Muscle of back (tissue), 11 donors: ENCODE measurements around the gene HSPBP1. TPM values are rescaled to one million over a fixed set of nuclear protein-coding genes. Genes with fewer than 3 reads are reported as not detected.

Experiments
- DNase-seq, 3 donors: peaks; one replicate each; pipeline versions ENCODE4 v3.0.0 to v3.0.0-alpha.2; 2013
- polyA plus RNA-seq, 10 donors: library from polyadenylated mRNA; unstranded; fragments of 120-200 nt; gene quantifications; one replicate each; pipeline ENCODE4 v1.2.1, GENCODE V29; 2013; ENCODE audit not compliant: insufficient read length in 10 of 10

The HSPBP1 gene
- polyA plus RNA-seq, 10 donors: 14.6 to 29.6 (median 21.2) TPM

DNA sequence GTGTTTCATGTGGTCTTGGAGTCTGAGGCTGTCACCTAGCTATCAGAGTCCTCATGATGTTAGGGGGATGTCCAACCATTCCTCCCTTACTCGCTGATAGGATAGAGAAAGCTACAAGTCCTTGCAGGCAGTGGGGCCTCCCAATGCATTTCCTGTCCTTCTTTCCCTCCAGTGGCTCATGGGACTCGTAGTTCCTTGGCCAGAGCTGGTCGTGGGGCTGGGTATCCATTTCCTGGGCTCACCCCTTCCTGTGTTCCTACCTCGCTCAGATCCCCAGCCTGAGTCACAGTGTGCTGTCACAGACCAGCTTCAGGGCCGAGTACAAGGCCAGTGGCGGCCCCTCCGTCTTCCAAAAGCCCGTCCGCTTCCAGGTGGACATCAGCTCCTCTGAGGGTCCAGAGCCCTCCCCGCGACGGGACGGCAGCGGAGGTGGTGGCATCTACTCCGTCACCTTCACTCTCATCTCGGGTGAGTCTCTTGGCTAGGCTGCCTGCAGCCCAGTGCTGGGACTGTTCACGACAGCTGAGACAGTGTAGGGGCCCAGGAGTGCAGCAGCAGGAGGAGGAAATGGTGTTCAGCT lies 26.2 kb upstream of the HSPBP1 start:
- no peak for DNase-seq

DNA sequence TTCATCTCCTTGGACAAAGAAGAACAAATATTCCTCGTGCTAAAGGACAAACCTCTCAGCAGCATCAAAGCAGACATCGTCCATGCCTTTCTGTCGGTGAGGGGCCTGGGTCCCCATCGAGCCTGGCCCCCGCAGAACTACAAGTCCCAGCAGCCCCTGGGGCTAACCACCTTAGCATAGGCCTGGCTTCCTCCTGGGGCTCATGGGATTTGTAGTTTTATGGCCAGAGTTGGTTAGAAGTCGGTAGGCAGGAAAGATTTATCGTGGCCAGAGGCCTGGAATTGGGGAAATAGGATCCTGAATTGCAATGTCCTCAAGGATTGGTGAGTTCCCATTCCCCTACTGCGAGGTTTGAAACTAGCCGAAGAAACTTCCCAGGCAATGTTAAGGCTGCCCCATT lies 25.6 kb upstream of the HSPBP1 start:
- peak in 2 of 3 donors; percentile 23 to 62 for DNase-seq

DNA sequence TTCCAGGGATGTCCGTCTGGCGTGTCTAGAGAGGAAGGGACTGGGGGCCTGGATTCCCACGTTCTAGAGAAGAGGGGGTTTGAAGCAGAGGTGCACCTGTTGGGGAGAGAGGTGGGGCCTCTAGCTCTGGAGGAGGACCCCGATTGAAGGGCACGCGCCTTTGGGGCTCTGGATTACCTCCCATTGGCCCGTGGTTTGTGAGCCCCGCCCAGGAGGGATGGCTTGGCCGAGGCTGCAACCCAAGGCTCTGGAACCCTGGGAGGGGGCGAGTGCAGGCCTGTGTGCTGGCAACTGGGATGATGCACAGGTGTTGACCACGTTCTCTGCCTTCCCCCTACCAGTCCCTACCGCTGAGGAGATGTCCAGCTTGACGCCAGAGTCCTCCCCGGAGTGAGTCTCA lies 25.1 kb upstream of the HSPBP1 start:
- DNase-seq: no peak

DNA sequence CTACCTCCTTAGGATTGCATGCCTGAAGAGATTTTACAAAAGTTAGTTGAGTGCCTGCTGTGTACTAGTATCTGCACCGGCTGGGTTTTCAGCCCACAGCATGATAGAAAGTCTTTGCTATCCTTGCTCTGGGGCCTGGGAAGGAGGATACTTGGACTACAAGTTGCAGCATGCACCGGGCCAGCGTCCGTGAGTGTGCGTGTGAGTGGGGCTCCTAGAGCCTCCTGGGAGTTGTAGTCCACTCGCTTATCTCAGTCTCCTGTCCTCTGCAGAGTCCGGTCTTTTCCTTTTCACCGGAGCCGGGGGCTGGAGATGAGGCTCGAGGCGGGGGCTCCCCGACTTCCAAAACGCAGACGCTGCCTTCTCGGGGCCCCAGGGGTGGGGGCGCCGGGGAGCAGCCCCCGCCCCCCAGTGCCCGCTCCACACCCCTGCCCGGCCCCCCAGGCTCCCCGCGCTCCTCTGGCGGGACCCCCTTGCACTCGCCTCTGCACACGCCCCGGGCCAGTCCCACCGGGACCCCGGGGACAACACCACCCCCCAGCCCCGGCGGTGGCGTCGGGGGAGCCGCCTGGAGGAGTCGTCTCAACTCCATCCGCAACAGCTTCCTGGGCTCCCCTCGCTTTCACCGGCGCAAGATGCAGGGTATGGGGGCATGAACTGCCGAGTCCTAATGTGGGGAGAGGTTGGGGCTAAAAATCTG lies 24.5 kb upstream of the HSPBP1 start:
- DNase-seq: no peak

DNA sequence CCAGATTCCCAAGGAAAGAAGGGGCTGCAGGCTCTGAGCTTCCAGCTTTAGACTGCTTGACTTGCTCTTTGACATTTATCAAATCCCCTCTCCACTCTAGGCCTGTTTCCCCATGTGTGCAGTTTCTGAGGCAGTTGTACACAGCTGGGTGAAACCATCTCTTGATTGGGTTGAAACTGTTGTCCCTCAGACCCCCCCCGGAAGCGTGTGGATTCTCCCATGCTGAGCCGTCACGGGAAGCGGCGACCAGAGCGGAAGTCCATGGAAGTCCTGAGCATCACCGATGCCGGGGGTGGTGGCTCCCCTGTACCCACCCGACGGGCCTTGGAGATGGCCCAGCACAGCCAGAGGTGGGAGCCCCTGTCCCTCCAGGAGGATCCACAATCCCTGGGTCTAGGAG lies 23.6 kb upstream of the HSPBP1 start:
- no peak for DNase-seq

DNA sequence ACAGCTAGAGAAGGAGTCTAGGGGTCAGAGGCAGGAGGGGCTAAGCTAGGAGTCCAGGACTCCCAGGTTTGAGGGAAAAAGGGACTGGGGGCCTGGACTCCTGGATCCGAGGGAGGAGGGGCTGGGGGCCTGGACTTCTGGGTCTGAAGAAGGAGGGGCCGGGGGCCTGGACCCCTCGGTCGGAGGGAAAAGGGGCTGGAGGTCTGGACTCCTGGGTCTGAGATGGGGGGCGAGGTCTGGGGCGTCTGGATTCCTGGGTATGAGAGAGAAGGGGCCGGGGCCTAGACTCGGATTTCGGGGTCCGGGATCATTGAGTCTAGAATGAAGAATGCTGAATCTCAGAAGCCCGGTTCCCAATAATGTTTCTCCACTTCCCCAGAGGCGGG lies 22.4 kb upstream of the HSPBP1 start:
- no peak for DNase-seq

DNA sequence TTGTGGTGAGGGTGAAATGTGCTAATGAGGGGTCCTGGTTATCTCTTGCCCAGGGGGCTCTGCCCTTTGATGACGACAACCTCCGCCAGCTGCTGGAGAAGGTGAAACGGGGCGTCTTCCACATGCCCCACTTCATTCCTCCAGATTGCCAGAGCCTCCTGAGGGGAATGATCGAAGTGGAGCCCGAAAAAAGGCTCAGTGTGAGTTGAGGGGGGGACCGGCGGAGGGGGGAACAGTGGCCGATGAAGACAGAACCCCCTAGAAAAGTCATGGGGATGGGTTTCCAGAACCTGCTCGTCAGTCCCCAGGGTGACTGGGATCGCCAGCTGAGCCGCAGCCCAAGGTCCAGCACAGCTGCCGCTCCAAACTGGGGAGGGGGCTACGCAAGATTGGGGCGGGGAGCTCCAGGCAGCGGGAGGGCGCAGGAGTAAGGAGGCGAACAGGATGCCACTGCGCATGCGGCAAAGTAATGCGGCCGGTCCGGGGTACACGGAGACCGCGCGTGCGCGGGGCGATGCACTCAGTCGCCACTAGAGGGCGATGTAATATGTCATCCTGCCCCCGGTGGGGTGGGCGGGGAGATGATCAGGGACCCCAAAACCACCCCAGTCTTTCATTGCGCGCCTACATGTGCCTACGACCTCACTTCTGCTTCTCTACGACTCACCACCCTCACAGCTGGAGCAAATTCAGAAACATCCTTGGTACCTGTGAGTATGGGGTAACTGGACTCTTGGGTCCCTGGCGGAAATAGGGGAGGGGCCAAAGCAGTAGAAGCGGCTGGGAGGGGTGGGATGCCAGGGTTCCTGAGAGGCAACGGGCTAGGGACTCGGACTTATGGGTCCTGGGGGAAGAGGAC lies 21.8 kb upstream of the HSPBP1 start:
- DNase-seq: peak; percentile 70 to 93 (median 90)

DNA sequence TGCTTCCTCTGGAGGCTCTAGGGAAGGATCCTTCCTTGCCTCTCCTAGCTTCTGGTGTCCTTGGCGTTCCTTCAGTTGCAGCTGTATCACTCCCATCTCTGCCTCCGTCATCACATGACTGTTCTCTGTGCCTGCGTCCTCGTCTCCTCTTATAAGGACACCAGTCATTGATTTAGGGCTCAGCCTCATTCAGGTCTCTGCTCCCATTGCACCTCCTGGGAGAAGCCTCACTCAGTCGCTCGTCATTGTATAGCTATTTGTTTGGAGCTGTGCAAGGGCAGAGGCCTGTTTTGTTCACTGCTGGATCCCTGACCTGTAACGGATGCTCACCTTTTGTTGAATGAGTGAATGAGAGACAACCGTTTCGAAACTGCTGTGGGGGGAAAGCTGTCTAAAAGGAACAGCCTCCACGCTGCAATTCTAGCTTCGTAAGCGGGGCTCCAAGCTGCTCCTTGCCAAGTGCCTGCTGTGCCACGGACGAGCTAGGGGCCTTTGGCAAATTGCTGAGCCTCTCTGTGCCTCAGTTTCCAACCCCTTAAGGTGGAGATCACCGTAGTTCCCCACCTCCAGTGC lies 21.1 kb upstream of the HSPBP1 start:
- no peak for DNase-seq

DNA sequence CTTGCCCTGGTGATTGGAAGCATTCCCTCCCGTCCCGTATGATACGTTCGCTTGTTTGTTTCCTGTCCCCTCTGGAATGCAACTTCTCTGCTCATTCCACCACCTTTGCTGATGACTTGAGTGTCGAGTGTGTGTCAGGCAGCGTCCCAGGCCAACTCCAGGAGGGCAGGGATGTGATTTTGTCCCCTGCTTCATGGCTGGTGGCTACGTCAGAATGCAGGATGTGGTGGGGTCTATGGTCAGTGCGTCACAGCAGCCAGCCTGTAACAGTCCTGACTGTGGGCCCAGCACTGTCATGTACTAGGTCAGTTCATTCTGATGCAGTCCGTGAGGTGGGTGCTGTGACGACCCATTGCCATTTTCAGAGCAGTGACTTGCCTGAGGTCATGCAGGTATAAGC lies 20.1 kb upstream of the HSPBP1 start:
- no peak for DNase-seq

DNA sequence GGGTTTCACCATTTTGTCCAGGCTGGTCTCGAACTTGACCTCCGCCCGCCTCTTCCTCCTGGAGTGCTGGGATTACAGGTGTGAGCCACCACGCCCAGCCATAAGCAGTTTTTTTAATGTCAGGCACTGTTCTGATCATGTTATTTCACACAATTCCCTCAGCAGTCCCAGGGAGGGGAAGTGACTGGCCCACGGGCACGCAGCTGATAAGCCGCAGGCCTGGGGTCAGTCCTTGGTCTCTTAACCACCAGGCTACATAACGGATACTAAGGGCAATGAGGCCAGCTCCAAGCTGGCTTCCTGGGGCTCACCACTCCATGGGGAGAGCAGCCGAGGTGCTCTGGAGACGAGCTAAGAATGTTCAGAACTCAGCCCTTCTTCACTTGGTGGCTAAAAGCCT lies 17.4 kb upstream of the HSPBP1 start:
- DNase-seq: no peak

DNA sequence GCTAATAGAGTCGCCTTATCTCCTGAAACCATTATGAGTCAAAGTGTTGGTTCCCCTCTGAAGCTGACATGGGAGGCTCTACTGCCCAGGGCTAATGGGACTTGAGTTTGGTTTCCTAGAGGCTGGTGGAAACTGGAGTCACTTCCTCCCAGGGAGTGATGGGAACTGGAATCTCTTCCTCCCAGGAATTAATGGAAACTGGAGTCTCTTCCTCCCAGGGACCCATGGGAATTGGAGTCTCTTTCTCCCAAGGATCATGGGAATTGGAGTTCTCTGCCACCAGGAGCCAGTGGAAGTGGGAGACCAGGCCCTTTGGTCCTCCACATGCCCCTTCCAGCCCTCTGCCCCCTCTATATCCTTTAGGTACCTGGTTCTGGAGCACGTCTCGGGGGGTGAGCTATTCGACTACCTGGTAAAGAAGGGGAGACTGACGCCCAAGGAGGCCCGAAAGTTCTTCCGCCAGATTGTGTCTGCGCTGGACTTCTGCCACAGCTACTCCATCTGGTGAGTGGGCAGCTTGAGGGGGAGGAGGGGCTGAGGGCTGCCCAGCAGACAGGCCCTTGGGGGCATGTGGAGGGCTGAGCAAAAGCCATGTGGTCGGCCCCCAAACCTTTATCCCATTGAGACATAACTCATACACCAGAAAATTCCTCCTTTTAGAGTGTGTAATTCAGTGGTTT lies 9.3 kb upstream of the HSPBP1 start:
- no peak for DNase-seq

DNA sequence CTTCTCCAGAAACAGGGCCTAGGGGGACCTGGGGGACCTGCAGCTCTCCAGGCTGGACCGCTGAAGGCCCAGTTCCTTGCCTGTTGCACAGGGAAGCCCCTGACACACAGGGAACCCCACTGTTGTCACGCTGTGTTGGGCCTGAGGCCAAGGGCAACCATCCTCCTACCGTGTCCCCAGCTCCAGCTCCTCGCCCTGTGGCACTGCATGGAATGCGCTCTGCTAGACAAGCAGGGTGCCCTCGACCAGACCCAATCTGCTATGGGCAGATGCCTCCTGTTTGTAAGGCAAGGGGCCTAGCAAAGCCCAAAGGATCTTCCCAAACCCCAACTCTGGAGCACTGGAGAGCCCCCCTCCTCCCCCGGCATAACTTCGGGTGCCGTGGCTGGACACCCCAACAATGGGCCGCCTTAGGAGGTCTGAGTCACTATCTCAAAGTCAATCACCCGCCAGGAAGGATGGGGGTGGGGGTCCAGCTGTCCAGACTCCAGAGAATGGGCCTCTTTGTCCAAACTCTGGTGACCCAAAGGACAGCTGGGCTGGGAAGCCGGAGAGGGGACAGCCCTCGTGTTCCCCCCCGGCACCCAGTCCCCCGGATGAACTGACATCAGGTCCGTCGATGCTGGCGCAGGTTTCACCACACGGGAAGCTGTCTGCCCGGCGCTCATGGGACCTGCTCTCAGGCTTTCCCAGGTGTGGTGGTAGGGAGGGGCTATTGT lies 7.6 kb upstream of the HSPBP1 start:
- DNase-seq: no peak

DNA sequence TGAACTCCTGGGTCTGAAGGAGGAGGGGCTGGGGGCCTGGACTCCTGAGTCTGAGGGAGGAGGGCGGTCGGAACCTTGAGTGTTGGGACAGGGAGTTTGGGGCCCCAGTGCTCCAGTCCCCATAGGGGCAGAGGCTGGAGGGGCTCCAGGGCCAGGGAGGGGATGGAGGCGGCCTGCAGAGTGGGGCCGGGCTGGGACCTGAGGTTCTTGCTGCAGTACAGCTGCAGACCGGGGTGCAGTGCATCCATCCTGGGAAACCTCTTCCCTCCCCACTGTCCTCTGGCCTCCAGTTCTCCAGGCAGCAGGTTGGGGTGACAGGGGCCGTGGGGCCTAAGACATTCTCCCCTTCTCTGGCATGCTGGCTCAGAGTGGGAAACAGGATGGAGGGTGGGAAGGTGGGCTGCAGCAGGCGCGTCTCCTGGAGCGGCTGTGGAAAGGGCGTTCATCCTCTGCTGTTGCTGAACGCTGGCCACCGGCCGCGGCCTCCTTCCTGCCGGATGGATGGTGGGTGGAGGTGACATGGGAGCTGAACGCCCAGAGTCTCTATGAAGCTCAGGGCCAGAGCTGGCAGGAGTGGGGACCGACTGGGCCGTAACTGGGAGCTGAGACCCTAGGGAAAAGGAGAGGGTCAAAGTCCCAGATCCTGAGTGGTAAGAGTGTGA lies 5.5 kb upstream of the HSPBP1 start:
- DNase-seq: peak in 1 of 3 donors; percentile 61

DNA sequence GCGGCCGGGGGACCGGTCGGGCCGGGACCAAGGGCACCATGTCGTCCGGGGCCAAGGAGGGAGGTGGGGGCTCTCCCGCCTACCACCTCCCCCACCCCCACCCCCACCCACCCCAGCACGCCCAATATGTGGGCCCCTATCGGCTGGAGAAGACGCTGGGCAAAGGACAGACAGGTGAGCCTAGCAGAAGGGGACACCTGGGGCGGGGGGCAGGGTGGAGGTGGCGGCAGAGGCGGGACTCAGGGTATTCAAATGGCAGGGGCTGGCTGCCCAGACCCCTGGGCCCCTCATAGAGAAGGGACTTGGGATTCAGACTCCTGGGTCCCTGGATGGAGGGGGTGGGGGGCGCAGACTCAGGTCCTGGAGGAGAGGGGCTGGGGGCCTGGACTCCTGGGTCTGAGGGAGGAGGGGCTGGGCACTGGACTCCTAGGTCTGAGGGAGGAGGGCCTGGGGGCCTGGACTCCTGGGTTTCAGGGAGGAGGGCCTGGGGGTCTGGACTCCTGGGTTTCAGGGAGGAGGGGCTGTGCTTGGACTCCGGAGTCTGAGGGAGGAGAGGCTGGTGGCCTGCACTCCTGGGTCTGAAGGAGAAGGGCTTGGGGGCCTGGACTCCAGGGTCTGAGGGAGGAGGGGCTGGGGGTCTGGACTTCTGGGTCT lies 4.6 kb upstream of the HSPBP1 start:
- no peak for DNase-seq

DNA sequence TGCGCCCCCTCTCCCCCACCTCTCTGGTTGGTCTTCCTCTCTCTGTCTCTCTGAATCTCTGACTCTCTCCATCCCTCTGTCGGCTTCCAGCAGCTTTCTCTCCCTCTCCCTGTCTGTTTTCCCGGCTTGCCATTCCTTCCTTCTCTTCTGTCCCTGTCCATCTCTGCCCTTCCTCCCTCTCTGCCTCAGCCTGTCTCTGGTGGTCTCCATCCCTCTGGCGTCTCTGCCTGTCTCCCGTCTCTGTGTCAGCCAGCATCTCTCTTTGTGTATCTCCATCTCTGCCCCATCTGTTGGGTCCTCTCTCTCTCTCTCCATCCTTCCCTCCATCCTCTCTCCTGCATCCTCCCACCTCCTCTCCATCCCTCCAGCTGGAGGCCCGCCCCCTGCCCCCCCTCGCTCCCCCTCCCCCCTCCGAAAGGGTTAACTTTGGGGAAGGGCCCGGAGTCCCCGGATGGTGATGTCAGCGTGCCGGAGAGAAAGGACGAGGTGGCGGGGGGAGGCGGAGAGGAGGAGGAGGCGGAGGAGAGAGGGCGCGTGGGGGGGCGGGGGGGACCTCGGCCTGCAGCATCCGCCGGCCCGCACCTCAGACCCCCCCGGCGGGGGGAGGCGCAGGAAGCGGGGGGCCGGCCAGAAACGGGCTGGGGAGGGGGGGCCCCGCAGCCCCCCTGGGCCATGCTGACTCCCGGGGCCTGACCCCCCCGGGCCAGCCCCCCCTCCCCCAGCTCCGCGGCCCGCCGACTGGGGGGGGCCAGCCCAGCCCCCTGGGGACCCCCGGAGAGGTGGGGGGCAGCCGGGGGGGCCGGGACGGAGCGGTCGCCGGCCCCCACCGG lies 3.9 kb upstream of the HSPBP1 start, which contains the start of gene BRSK1:
BRSK1 (plus strand) TSS at position 450 of the 830 bp plus-strand sequence. CDS start 446 bp downstream, outside the sequence.
- peak; percentile 62 to 83 (median 77) for DNase-seq

DNA sequence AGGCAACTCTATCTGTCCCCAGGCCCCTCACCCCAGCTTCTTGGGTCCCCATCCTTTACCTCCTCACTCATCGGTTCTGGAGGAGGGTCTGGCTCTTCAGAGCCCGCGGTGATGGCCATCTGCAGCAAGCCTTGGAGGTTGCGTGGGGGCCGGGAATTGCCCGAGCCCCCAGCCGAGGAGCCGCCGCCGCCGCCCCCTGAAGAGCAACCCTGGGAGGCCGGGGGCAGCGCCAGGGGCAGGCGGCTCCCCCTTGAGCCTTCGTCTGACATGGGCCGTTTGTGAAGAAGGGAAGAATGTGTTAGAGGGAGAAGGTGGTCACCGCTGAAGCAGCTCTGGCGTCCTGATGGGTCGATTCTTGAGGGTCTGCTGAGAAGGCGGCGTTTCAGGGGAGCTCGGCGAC lies 570 bp downstream of the HSPBP1 start:
- DNase-seq: no peak

DNA sequence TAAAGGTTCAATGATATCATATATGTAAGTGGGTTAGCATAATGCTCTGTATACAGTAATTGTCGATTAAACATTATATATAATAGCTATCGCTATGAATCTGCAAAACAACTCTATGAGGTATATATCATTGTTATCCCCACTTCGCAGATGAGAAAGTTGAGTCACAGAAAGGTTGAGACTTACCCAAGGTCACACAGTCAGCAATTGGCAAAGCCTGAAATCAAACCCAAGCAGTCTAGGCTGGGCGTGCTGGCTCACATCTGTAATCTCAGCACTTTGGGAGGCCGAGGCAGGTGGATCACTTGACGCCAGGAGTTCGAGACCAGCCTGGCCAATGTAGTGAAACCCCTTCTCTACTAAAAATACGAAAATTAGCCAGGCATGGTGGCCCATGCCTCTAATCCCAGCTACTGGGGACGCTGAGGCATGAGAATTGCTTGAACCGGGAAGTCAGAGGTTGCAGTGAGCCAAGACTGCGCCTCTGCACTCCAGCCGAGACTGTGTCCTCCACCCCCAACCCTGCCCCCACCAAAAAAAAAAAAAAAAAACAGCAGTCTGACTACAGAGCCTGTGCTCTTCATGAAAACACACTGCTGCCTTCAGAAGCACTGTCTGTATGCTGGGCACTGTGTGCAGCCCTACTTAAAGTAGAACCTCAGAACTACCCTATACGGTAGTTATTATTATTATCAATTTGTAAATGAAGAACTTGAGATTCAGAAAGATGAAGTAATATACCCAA lies 1.3 kb downstream of the HSPBP1 start:
- no peak for DNase-seq

DNA sequence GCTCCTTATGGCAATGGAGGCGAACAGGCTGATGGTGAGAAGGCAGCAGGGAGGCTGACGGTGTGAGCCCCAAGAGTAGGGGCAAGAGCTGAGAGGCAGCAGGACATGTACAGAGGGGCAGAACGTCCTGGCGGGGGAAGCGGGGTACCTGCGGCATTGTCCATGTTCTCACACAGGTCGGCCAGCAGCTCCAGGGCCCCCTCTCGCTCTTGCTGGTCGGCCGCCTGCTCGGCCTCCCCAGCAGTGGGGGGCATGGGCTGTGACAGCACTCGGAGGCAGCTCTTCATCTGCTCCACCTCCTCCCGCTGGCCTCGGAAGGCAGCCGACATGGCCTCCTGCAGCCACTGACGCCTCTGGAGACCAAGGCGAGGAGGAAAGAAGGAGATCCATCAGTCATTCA lies 2.4 kb downstream of the HSPBP1 start:
- DNase-seq: no peak
